Measurements from ENCODE around the gene CTNND1.

CTNND1 gene

DNA sequence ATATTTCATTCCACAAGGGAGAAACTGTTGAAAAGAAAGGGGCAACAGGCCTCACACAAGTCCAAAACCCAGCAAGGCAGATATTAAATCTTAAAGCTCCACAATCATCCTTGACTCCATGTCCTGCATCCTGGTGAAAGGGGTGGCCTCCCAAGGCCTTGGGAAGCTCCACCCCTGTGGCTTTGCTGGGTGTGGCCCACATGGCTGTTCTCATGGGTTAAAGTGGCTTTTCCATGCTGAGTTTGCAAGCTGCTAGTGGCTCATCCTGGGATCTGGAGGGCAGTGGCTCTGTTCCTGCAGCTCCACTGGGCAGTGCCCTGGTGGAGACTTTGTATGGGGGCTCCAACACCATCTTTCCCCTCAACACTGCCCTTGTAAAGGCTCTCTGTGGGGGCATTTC is 106.4 kb downstream of the CTNND1 start:
- H3K27ac ChIP-seq, result no peak overlapping the region
- no peak for DNase-seq (ENCODE audit: low read depth, low spot score)

DNA sequence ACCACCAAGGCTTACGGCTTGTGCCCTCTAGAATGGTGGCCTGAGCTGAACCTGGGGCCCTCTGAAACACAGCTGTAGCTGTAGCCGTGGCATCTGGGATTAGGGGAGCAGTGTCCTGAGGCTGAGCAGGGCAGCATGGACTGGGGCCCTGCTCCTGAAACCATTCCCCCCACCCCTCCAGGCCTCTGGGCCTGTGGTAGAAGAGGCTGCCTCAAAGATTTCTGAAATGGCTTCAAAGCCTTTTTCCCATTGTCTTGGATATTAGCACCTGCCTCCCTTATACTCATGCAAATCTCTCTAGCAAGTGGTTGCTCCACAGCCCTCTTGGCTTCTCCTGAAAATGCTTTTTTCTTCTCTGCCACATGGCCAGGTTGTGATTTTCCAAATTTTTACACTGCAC is 106.9 kb downstream of the CTNND1 start:
- H3K27ac ChIP-seq, result no peak overlapping the region
- no peak for DNase-seq (ENCODE audit: low read depth, low spot score)

Measured in epithelial cell of prostate (primary cell).